ENCODE measurements around the gene F10. TPM values are rescaled to one million over a fixed set of nuclear protein-coding genes. Genes with fewer than 3 reads are reported as not detected.

The F10 gene
- total and polyA plus RNA-seq, 9 of the 15 experiments (the other 6 are each of a cell fraction or from before 2014, with no cell fraction given): 0.04 to 0.09 (median 0.07) TPM; not detected in 5

DNA sequence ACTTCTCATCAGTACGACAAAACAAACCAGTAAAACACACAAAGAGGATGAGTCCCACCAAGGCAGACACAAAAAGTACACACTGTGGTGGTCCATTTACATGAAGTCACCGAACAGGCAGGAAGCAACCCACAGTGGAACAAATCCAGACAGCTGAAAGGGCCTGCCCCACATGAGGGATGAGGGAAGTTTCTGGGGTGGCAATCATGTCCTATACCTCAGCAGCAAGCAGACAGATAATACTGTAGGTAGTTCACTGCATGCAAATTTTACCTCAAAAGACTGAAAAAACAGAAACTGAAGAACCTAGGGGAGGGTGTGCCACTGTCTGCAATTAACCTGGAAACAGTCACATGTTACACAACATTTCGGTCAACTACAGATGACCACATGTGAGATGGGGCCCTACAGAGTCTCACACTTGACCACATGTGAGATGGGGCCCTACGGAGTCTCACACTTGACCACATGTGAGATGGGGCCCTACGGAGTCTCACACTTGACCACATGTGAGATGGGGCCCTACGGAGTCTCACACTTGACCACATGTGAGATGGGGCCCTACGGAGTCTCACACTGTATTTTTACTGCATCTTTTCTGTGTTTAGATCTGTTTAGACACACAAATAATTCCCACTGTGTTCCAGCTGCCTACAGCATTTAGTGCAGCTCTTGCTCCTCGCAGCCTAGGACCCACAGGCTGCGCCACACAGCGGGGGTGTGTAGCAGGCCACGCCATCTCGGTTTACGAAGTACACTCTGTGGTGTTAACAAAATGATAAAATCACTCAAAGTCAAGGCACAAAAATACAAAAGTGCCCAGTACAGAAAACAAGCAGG, 63.7 kb downstream of the F10 start (continued):
- TF ChIP-seq, protein P1, sequence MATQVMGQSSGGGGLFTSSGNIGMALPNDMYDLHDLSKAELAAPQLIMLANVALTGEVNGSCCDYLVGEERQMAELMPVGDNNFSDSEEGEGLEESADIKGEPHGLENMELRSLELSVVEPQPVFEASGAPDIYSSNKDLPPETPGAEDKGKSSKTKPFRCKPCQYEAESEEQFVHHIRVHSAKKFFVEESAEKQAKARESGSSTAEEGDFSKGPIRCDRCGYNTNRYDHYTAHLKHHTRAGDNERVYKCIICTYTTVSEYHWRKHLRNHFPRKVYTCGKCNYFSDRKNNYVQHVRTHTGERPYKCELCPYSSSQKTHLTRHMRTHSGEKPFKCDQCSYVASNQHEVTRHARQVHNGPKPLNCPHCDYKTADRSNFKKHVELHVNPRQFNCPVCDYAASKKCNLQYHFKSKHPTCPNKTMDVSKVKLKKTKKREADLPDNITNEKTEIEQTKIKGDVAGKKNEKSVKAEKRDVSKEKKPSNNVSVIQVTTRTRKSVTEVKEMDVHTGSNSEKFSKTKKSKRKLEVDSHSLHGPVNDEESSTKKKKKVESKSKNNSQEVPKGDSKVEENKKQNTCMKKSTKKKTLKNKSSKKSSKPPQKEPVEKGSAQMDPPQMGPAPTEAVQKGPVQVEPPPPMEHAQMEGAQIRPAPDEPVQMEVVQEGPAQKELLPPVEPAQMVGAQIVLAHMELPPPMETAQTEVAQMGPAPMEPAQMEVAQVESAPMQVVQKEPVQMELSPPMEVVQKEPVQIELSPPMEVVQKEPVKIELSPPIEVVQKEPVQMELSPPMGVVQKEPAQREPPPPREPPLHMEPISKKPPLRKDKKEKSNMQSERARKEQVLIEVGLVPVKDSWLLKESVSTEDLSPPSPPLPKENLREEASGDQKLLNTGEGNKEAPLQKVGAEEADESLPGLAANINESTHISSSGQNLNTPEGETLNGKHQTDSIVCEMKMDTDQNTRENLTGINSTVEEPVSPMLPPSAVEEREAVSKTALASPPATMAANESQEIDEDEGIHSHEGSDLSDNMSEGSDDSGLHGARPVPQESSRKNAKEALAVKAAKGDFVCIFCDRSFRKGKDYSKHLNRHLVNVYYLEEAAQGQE (IDR thresholded peaks at IDR 0.05; ENCODE audit: borderline replicate concordance): no peak
- TF ChIP-seq, protein P1 (CRISPR knock-in tag; IDR thresholded peaks at IDR 0.05; ENCODE audit: low read depth): no peak
- TF ChIP-seq ZBTB8A (IDR thresholded peaks at IDR 0.05; ENCODE audit: partially characterized antibody): no peak
- TF ChIP-seq, protein P2, sequence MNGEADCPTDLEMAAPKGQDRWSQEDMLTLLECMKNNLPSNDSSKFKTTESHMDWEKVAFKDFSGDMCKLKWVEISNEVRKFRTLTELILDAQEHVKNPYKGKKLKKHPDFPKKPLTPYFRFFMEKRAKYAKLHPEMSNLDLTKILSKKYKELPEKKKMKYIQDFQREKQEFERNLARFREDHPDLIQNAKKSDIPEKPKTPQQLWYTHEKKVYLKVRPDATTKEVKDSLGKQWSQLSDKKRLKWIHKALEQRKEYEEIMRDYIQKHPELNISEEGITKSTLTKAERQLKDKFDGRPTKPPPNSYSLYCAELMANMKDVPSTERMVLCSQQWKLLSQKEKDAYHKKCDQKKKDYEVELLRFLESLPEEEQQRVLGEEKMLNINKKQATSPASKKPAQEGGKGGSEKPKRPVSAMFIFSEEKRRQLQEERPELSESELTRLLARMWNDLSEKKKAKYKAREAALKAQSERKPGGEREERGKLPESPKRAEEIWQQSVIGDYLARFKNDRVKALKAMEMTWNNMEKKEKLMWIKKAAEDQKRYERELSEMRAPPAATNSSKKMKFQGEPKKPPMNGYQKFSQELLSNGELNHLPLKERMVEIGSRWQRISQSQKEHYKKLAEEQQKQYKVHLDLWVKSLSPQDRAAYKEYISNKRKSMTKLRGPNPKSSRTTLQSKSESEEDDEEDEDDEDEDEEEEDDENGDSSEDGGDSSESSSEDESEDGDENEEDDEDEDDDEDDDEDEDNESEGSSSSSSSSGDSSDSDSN (IDR thresholded peaks at IDR 0.05; ENCODE audit: borderline replicate concordance in 1 of 2, low read depth in 2 of 2, low read length in 2 of 2): no peak
- TF ChIP-seq TCFL5 (CRISPR knock-in tag; conservative IDR thresholded peaks at IDR 0.05): no peak
- TF ChIP-seq, protein P3, sequence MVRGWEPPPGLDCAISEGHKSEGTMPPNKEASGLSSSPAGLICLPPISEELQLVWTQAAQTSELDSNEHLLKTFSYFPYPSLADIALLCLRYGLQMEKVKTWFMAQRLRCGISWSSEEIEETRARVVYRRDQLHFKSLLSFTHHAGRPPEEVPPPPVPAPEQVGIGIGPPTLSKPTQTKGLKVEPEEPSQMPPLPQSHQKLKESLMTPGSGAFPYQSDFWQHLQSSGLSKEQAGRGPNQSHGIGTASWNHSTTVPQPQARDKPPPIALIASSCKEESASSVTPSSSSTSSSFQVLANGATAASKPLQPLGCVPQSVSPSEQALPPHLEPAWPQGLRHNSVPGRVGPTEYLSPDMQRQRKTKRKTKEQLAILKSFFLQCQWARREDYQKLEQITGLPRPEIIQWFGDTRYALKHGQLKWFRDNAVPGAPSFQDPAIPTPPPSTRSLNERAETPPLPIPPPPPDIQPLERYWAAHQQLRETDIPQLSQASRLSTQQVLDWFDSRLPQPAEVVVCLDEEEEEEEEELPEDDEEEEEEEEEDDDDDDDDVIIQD (CRISPR knock-in tag; IDR thresholded peaks at IDR 0.05): no peak

All from K562 (cell line).